Activated CD8-positive, alpha-beta memory T cell treated with anti-CD3 and anti-CD28 coated beads, Interleukin-2, amount 50 U/mL, for 24 hours (primary cell): Measurements from ENCODE around the gene ANAPC16.
"Not testable (repeated sequence)": the region's sequence is repeated elsewhere in the genome, so short reads cannot be mapped to it uniquely, and the experiment has no call there.

Source experiments
- DNase-seq: peaks from one replicate; pipeline ENCODE4 v3.0.0-alpha.2; 2020; ENCODE audit errors: extremely low read depth

The ANAPC16 gene

DNA sequence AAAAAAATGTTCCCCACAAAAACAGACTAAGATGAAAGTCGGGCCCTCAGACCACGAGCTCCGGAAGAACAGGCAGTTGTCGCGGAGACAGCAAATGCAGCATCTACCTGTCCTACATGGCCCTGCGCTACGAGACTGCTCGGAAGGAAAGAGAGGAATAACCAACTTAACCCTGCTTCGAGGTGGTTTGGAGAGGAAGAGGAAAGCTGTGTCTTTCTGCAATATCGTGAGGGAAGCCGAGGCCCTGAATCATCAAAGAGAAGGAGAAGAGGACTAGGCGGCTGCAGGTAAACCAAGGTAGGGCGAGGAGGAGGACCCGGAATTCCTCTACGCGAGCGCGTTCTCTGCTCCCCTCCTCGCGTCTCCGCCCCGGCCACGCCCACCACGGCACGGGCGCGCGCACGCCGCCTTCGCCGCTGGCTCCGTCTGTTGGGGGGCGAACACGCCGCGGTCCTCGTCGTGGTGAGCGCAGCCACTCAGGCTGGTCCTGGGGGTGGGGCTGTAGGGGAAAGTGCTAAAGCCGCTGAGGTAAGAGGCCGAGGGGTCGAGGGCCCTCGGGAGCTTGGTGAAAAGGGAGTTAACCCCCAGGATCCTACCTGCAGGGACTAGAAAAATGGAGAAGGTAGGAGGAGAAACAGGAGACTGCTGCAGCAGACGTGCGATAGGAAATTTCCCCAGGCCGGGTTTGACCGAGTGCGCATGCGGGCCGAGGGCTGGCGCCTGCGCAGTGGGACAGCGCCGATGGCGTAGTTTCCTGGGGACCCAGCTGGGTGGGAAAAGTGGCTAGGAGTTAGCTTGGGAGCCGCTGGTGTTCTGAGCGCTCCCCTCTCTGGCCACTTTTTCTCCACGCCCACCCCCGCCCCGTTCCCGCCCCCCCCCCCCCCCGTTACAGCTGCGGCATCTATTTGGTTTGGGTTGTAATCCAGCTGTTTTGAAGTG is at the start of gene ANAPC16, which contains the start of gene ASCC1:
ANAPC16 (plus strand) TSS at position 402 of the 939 bp plus-strand sequence. CDS start 7,903 bp downstream, outside the sequence.
ASCC1 (minus strand) TSS at position 666 of the 939 bp plus-strand sequence. CDS start 2,978 bp downstream, outside the sequence.
- peak; percentile 84 for DNase-seq

- no peak for DNase-seq
Measured at GRCh38 chr10:72167118-72167517, 48.7 kb upstream of the ANAPC16 start.

- DNase-seq: no peak
Measured at GRCh38 chr10:72170263-72170662, 45.5 kb upstream of the ANAPC16 start.

DNA sequence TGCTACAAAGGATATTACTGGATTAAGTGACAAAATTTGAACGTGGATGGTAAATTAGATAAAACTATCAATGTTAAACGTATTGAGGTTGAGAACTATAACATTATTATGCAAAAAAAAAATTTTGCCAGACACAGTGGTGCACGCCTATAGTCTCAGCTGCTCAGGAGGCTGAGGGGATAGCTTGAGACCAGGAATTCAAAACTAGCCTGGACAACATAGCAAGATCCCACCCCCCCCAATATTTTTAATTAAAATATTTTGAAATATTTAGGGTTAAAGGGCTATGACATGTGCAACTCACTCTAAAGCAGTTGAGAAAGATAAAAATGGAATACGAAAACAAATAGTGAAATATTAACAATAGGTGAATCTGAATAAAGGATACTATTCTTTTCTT is 45.1 kb upstream of the ANAPC16 start:
- no peak for DNase-seq

GRCh38 chr10:72171175-72171630 is 44.6 kb upstream of the ANAPC16 start:
- no peak for DNase-seq

- DNase-seq: no peak
Measured at GRCh38 chr10:72173262-72173618, 42.6 kb upstream of the ANAPC16 start.

GRCh38 chr10:72173619-72174296 is 42.1 kb upstream of the ANAPC16 start:
- no peak for DNase-seq

GRCh38 chr10:72174297-72174662 is 41.5 kb upstream of the ANAPC16 start:
- DNase-seq: no peak

- no peak for DNase-seq
Measured at GRCh38 chr10:72175149-72175548, 40.7 kb upstream of the ANAPC16 start.

- no peak for DNase-seq
Measured at GRCh38 chr10:72176701-72177100, 39.1 kb upstream of the ANAPC16 start.

DNA sequence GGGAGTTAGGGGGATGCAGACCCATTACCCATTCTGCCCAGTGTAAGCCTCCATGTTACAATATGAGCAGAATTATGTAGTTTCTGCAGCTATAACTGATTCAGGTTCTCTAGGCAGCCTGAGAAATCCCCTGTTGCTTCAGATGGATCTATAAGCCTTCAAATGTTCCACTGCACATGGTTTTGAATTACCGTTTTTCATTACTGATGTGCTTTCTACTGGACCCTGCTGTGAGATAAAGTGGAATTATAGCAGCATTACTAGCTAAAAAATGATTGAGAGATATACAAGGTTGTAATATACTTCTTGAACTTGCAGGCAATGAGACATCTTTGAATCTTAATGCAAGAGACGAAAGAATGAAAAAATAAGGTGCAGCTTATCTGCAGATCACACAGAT is 38.4 kb upstream of the ANAPC16 start:
- no peak for DNase-seq

DNA sequence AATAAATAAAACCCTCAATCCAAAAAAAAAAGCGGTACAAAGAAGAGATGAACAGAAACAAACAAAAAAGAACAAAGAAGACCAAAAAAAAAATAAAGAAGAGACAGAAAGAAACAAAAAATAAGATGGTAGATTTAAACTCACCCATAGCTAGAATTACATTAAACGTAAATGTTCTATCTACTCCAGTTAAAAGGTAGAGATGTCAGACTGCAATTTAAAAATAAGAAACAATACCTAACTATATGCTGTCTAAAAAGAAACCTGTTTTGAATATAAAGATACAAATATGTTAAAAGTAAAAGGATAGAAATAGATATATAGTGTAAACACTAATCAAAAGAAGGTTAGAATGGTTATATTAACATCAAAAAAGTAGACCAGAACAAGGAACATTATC is 31.7 kb upstream of the ANAPC16 start:
- no peak for DNase-seq

- no peak for DNase-seq
Measured at GRCh38 chr10:72186258-72186981, 29.4 kb upstream of the ANAPC16 start.

GRCh38 chr10:72186982-72187330 is 28.9 kb upstream of the ANAPC16 start:
- DNase-seq: no peak

GRCh38 chr10:72194949-72195348 is 20.9 kb upstream of the ANAPC16 start:
- DNase-seq: no peak

DNA sequence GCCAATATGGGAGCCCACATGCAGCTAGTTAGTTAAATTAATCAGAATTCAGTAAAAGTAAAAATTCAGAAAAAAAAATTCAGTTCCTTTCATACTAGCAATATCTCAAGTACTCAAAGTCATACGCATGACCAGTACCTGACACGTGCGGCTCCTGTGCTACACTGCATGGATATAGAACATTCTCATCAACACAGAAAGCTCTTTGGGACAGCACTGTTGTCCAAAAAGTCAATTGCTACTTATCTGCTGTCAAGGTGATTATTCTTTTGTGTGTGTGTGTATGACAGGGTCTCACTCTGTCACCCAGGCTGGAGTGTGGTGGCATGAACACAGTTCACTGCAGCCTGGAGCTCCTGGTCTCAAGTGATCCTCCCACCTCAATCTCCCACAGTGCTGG is 14.9 kb upstream of the ANAPC16 start:
- no peak for DNase-seq

DNA sequence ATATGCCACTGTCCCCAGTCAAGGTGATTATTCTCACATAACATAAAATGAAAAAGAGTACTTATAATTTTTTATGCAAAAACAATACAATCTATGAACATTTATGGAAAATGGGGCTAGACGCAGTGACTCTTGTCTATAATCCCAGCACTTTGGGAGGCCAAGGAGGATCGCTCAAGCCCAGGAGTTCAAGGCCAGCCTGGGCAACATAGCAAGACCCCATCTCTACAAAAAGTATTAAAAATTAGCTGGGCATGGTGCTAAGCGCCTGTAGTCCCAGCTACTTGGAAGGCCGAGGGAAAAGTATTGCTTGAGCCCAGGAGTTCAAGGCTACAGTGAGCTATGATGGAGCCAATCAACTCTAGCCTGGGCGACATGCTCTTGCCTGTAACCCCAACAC is 14.5 kb upstream of the ANAPC16 start:
- no peak for DNase-seq

- DNase-seq: no peak
Measured at GRCh38 chr10:72204296-72204695, 11.5 kb upstream of the ANAPC16 start.

- no peak for DNase-seq
Measured at GRCh38 chr10:72204724-72205123, 11.1 kb upstream of the ANAPC16 start.

DNA sequence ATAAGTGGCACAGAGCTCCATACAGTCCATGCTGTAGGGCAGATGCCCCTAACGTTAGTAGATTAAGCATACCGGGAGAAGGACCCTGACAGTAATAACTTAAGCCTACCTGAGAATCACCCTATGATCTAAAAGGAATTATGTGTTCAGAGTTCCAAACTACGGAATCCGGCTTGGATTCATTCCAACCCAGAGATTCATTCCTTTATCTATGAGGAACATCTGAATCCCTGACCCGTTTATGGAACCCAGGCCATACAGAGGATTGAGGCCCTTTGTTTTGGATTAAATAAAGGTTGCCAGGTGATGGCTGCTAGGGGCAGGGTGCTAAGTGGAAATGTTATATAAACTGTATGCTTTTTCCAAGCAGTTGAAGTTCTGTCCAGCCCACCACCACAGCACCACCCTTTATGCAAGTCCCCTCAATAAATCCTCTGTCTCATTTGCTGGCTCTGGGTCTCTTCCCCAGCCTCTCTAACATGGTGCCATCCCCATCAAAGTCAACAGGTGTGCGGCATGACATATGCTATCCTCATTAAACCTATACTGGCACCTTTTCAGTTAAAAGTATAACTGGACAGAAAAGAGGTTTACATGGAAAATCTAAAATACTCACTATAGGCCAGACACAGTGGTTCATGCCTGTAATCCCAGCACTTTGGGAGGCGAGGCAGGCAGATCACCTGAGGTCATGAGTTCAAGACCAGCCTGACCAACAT is 9.1 kb upstream of the ANAPC16 start:
- no peak for DNase-seq

DNA sequence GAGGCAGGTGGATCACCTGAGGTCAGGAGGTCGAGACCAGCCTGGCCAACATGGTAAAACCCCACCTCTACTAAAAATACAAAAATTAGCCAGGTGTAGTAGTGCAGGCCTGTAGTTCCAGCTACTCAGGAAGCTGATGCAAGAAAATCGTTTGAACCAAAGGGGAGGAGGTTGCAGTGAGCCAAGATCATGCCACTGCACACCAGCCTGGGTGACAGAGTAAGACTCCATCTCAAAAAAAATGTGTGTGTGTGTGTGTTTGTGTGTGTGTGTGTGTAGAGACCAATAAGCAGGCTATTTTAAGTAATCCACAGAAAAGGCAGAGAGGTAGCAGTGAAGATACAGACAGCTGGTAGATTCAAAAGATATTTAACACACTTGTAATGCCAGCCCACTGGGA is 7.3 kb upstream of the ANAPC16 start:
- DNase-seq: not testable (repeated sequence)

GRCh38 chr10:72211381-72211780 is 4.4 kb upstream of the ANAPC16 start:
- not testable (repeated sequence) for DNase-seq
